ENCODE data around the gene CTTNBP2NL. TPM values are rescaled to one million over a fixed set of nuclear protein-coding genes. Genes with fewer than 3 reads are reported as not detected.
"Not testable (repeated sequence)": the region's sequence is repeated elsewhere in the genome, so short reads cannot be mapped to it uniquely, and the experiment has no call there.

CTTNBP2NL gene
- total RNA-seq, 4 donors from 2014 or later: 23.0 to 58.3 (median 31.5) TPM

GRCh38 chr1:112423207-112423606 lies 27.2 kb downstream of the CTTNBP2NL start:
- DNase-seq (ENCODE audit: low spot score) (no peak), ATAC-seq (ENCODE audit: low FRiP score) (no peak)
- TF ChIP-seq, protein P1, sequence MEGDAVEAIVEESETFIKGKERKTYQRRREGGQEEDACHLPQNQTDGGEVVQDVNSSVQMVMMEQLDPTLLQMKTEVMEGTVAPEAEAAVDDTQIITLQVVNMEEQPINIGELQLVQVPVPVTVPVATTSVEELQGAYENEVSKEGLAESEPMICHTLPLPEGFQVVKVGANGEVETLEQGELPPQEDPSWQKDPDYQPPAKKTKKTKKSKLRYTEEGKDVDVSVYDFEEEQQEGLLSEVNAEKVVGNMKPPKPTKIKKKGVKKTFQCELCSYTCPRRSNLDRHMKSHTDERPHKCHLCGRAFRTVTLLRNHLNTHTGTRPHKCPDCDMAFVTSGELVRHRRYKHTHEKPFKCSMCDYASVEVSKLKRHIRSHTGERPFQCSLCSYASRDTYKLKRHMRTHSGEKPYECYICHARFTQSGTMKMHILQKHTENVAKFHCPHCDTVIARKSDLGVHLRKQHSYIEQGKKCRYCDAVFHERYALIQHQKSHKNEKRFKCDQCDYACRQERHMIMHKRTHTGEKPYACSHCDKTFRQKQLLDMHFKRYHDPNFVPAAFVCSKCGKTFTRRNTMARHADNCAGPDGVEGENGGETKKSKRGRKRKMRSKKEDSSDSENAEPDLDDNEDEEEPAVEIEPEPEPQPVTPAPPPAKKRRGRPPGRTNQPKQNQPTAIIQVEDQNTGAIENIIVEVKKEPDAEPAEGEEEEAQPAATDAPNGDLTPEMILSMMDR (IDR thresholded peaks at IDR 0.05): no peak

- ATAC-seq (ENCODE audit: low FRiP score); DNase-seq (ENCODE audit: low spot score): not testable (repeated sequence)
Measured at GRCh38 chr1:112423666-112424065, 27.7 kb downstream of the CTTNBP2NL start.

- TF ChIP-seq, protein P1 (IDR thresholded peaks at IDR 0.05): no peak
- DNase-seq (ENCODE audit: low spot score) (no peak), ATAC-seq (ENCODE audit: low FRiP score) (no peak)
Measured at GRCh38 chr1:112429749-112430148, 33.7 kb downstream of the CTTNBP2NL start.

- DNase-seq (ENCODE audit: low spot score): no peak
- TF ChIP-seq, protein P1 (IDR thresholded peaks at IDR 0.05): no peak
- ATAC-seq (ENCODE audit: low FRiP score): no peak
Measured at GRCh38 chr1:112431038-112431437, 35.0 kb downstream of the CTTNBP2NL start.

GRCh38 chr1:112435448-112435847 lies 39.4 kb downstream of the CTTNBP2NL start:
- DNase-seq (ENCODE audit: low spot score): no peak
- TF ChIP-seq, protein P1 (IDR thresholded peaks at IDR 0.05): no peak
- ATAC-seq (ENCODE audit: low FRiP score): no peak

- ATAC-seq (ENCODE audit: low FRiP score) (no peak), DNase-seq (ENCODE audit: low spot score) (no peak)
- TF ChIP-seq, protein P1 (IDR thresholded peaks at IDR 0.05): no peak
Measured at GRCh38 chr1:112436384-112437156, 40.6 kb downstream of the CTTNBP2NL start.

DNA sequence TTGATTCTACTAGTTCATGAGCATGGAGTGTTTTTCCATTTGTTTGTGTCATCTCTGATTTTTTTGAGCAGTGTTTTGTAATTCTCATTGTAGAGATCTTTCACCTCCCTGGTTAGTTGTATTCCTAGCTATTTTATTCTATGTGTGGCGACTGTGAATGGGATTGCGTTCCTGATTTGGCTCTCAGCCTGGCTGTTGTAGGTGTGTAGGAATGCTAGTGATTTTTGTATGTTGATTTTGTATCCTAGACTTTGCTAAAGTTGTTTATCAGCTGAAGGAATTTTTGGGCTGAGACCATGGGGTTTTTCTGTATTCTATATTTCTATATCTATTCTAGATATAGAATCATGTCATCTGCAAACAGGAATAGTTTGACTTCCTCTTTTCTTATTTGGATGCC lies 42.1 kb downstream of the CTTNBP2NL start:
- not testable (repeated sequence) for DNase-seq (ENCODE audit: low spot score); ATAC-seq (ENCODE audit: low FRiP score)

DNA sequence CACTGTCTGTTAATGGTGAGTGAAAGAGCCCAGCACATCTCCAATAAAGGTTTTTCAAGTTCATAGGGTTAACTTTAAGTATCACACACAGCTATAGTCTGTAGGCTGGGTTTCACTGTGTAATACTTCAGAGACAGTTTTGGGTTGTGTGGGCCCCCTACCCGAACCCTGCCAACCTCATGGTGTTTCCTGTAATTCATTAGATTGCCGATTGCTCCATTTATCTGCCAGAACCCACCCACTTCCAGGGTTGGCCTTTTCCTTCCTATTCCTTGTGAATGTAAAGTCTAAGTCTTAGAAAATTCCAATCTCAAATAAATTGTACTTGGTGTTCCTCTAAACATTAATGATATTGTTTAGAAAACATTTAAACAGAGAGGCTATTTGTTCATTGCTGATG lies 43.6 kb downstream of the CTTNBP2NL start:
- DNase-seq (ENCODE audit: low spot score) (no peak), ATAC-seq (ENCODE audit: low FRiP score) (no peak)
- TF ChIP-seq, protein P1 (IDR thresholded peaks at IDR 0.05): no peak
